ENCODE data around the gene SFXN3.

SFXN3 gene

GRCh38 chr10:101060951-101061623 is 30.1 kb downstream of the SFXN3 start:
- peak; percentile 89 for DNase-seq

- no peak for DNase-seq
These were observed 30.7 kb downstream of the SFXN3 start, which contains the start of gene KAZALD1 for GRCh38 chr10:101061624-101062231. Gene KAZALD1 (plus strand): TSS chr10:101061989. CDS start chr10:101062593, 604 bp downstream.

GRCh38 chr10:101062232-101063049 is 31.4 kb downstream of the SFXN3 start:
- peak; percentile 65 for DNase-seq

GRCh38 chr10:101063050-101063525 is 32.1 kb downstream of the SFXN3 start:
- no peak for DNase-seq

GRCh38 chr10:101063548-101064414 is 32.7 kb downstream of the SFXN3 start:
- no peak for DNase-seq

- no peak for DNase-seq
These were observed 33.5 kb downstream of the SFXN3 start for GRCh38 chr10:101064415-101065030.

GRCh38 chr10:101065481-101066145 is 34.6 kb downstream of the SFXN3 start:
- no peak for DNase-seq

GRCh38 chr10:101066146-101066895 is 35.3 kb downstream of the SFXN3 start:
- DNase-seq = peak; percentile 48

- no peak for DNase-seq
These were observed 35.9 kb downstream of the SFXN3 start for GRCh38 chr10:101066896-101067355.

- DNase-seq = peak; percentile 81
These were observed 36.5 kb downstream of the SFXN3 start for GRCh38 chr10:101067356-101068083.

GRCh38 chr10:101069441-101069840 is 38.4 kb downstream of the SFXN3 start:
- no peak for DNase-seq

- DNase-seq = no peak
These were observed 39.1 kb downstream of the SFXN3 start for GRCh38 chr10:101070098-101070497.

- peak; percentile 18 for DNase-seq
These were observed 40.3 kb downstream of the SFXN3 start for GRCh38 chr10:101071267-101071884.

GRCh38 chr10:101071885-101072433 is 40.9 kb downstream of the SFXN3 start:
- DNase-seq = no peak

GRCh38 chr10:101072923-101073322 is 41.9 kb downstream of the SFXN3 start:
- no peak for DNase-seq

- no peak for DNase-seq
These were observed 42.6 kb downstream of the SFXN3 start for GRCh38 chr10:101073631-101074030.

GRCh38 chr10:101075775-101076174 is 44.7 kb downstream of the SFXN3 start:
- DNase-seq = no peak

- no peak for DNase-seq
These were observed 45.6 kb downstream of the SFXN3 start for GRCh38 chr10:101076630-101077029.

GRCh38 chr10:101079874-101080273 is 48.8 kb downstream of the SFXN3 start:
- DNase-seq = no peak
